OCI-LY1 (cell line): ENCODE data around the gene ARHGAP24.

Experiments
- H2AFZ ChIP-seq: fragments of 200-600 bp; sonication (generic), shearing (Covaris generic); 2 replicates; pipeline ENCODE4 v1.6.0; 2014; ENCODE audit warnings: antibody characterized with exemption, mild to moderate bottlenecking, low read length
- H3F3A ChIP-seq: fragments of 200-600 bp; sonication (generic), shearing (Covaris generic); 2 replicates; pipeline ENCODE4 v1.6.0; 2014; ENCODE audit warnings: mild to moderate bottlenecking, antibody characterized with exemption, low read length, moderate library complexity; ENCODE audit not compliant: insufficient read depth
- H3K27ac ChIP-seq: fragments of 200-600 bp; sonication (generic); 2 replicates; pipeline ENCODE4 v1.5.1; 2014; ENCODE audit warnings: low read length, mixed run types, mild to moderate bottlenecking, low read depth; ENCODE audit not compliant: poor library complexity, severe bottlenecking
- H3K27me3 ChIP-seq: fragments of 200-600 bp; sonication (generic); 2 replicates; pipeline ENCODE4 v1.6.0; 2014; ENCODE audit warnings: antibody characterized with exemption, mild to moderate bottlenecking, low read length, moderate library complexity; ENCODE audit not compliant: insufficient read depth
- H3K36me3 ChIP-seq: fragments of 200-600 bp; sonication (generic); 2 replicates; pipeline ENCODE4 v1.6.1; 2014; ENCODE audit warnings: mild to moderate bottlenecking, antibody characterized with exemption, low read length, moderate library complexity, mixed read lengths; ENCODE audit not compliant: insufficient read depth
- H3K4me1 ChIP-seq: fragments of 200-600 bp; sonication (generic); 2 replicates; pipeline ENCODE4 v1.5.1; 2014; ENCODE audit warnings: mild to moderate bottlenecking, low read length, moderate library complexity; ENCODE audit not compliant: insufficient read depth, severe bottlenecking
- H3K4me2 ChIP-seq: fragments of 200-600 bp; sonication (generic), shearing (Covaris generic); 2 replicates; pipeline ENCODE4 v1.6.1; 2014; ENCODE audit warnings: low read length
- H3K4me3 ChIP-seq: fragments of 200-600 bp; sonication (generic); 2 replicates; pipeline ENCODE4 v1.5.1; 2014; ENCODE audit warnings: low read length, low read depth, mild to moderate bottlenecking, mixed read lengths; ENCODE audit not compliant: poor library complexity, severe bottlenecking
- H3K79me2 ChIP-seq: fragments of 200-600 bp; shearing (Covaris generic); 2 replicates; pipeline ENCODE4 v1.6.1; 2016; ENCODE audit warnings: mixed run types, low read length, mixed read lengths; ENCODE audit not compliant: insufficient read depth
- H3K9ac ChIP-seq: fragments of 200-600 bp; sonication (generic), shearing (Covaris generic); 2 replicates; pipeline ENCODE4 v1.6.1; 2014; ENCODE audit warnings: mild to moderate bottlenecking, low read length, mixed read lengths
- H3K9me2 ChIP-seq: fragments of 200-600 bp; sonication (generic), shearing (Covaris generic); 2 replicates; pipeline ENCODE4 v1.6.1; 2014; ENCODE audit warnings: low read depth, mild to moderate bottlenecking, low read length, mixed read lengths
- H3K9me3 ChIP-seq: fragments of 200-600 bp; shearing (Covaris generic); 2 replicates; pipeline ENCODE4 v1.6.1; 2014; ENCODE audit warnings: low read length, mixed read lengths
- H4K20me1 ChIP-seq: fragments of 200-600 bp; sonication (generic), shearing (Covaris generic); 2 replicates; pipeline ENCODE4 v1.6.0; 2016; ENCODE audit warnings: mild to moderate bottlenecking, low read length; ENCODE audit not compliant: insufficient read depth
- EZH2 ChIP-seq: fragments of 200-600 bp; sonication (generic), shearing (Covaris generic); IDR thresholded peaks from 2 replicates; pipeline ENCODE4 v1.8.0; 2017; ENCODE audit warnings: borderline replicate concordance, mixed run types, mild to moderate bottlenecking, antibody characterized with exemption, low read length, moderate library complexity, mixed read lengths
- TF ChIP-seq, protein P1 (sequence below): fragments of 200-600 bp; sonication (generic), shearing (Covaris generic); IDR thresholded peaks from 2 replicates; pipeline ENCODE4 v1.5.1; 2017; ENCODE audit warnings: mild to moderate bottlenecking, antibody characterized with exemption, low read length, moderate library complexity, mixed read lengths

Gene ARHGAP24

DNA sequence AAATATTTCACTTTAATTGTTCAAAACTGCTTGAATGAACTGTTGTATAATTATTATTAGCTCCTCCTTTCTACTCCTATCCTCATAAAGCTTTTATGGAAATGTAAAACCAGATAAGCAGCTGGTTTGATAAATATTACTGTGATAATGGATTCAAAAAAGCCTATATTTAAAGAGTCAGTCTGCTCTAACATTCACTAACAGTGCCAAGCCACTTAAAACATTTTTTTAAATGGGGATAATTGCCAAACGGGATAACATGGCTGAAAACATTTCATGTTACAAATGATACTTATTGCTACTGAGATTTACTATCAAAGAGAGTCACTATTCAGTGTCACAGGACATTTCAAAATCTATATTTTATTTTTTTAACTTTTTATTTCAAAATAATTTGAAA lies 17.4 kb downstream of the ARHGAP24 start:
- Histone ChIP-seq H3K36me3 (peaks cover 29% of the 10 kb centered on the region), H3K4me1 (peaks cover 72% of the 10 kb centered on the region), H3K27me3 (no peaks in the 10 kb centered on the region), H3K4me3 (no peak overlapping the region), H3K27ac (peak overlapping the region; percentile 89), H3K9me3 (no peaks in the 10 kb centered on the region), H3K9ac (peak overlapping the region; percentile 5; the same call in 1 of the 2 replicates), H4K20me1 (no peaks in the 10 kb centered on the region), H3K79me2 (peaks cover 95% of the 10 kb centered on the region), H3K9me2 (no peaks in the 10 kb centered on the region), H3K4me2 (peak overlapping the region; percentile 22; the same call in 1 of the 2 replicates), H2AFZ (no peak overlapping the region), H3F3A (0 out of 2 replicates have a peak, but pooled peaks cover 7% of the 10 kb centered on the region)
- TF ChIP-seq EZH2 = no peak

DNA sequence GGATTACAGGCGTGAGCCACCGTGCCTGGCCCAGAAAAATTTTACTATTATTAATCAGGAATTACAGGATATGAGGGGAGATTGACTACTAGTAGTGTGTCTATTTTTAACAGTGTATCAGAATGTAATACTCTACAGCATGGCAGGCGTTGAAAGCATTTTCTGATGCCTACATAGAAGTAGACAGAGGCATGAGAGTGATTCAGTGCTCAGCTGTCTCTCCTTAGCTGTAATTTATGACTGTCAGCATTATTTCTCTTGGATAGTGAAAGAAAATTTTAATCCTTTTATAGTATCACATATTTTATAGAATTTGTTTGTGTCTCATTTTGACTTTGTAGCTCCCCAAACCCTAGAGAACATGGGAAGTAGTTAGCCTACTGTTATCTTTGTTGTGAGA lies 20.7 kb downstream of the ARHGAP24 start:
- Histone ChIP-seq H3K27me3 (no peaks in the 10 kb centered on the region), H4K20me1 (no peaks in the 10 kb centered on the region), H3K27ac (peak overlapping the region; percentile 87), H3K4me2 (peak overlapping the region; percentile 74), H3K9me3 (peaks cover 3% of the 10 kb centered on the region; the same call in 1 of the 2 replicates), H3F3A (0 out of 2 replicates have a peak, but pooled peaks cover 7% of the 10 kb centered on the region), H3K36me3 (peaks cover 37% of the 10 kb centered on the region), H2AFZ (no peak overlapping the region), H3K4me3 (peak overlapping the region; percentile 49), H3K79me2 (peaks cover 99% of the 10 kb centered on the region), H3K4me1 (peaks cover 72% of the 10 kb centered on the region), H3K9me2 (no peaks in the 10 kb centered on the region), H3K9ac (peak overlapping the region; percentile 64)
- TF ChIP-seq, protein P1, sequence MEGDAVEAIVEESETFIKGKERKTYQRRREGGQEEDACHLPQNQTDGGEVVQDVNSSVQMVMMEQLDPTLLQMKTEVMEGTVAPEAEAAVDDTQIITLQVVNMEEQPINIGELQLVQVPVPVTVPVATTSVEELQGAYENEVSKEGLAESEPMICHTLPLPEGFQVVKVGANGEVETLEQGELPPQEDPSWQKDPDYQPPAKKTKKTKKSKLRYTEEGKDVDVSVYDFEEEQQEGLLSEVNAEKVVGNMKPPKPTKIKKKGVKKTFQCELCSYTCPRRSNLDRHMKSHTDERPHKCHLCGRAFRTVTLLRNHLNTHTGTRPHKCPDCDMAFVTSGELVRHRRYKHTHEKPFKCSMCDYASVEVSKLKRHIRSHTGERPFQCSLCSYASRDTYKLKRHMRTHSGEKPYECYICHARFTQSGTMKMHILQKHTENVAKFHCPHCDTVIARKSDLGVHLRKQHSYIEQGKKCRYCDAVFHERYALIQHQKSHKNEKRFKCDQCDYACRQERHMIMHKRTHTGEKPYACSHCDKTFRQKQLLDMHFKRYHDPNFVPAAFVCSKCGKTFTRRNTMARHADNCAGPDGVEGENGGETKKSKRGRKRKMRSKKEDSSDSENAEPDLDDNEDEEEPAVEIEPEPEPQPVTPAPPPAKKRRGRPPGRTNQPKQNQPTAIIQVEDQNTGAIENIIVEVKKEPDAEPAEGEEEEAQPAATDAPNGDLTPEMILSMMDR = no peak
- TF ChIP-seq EZH2 = no peak

DNA sequence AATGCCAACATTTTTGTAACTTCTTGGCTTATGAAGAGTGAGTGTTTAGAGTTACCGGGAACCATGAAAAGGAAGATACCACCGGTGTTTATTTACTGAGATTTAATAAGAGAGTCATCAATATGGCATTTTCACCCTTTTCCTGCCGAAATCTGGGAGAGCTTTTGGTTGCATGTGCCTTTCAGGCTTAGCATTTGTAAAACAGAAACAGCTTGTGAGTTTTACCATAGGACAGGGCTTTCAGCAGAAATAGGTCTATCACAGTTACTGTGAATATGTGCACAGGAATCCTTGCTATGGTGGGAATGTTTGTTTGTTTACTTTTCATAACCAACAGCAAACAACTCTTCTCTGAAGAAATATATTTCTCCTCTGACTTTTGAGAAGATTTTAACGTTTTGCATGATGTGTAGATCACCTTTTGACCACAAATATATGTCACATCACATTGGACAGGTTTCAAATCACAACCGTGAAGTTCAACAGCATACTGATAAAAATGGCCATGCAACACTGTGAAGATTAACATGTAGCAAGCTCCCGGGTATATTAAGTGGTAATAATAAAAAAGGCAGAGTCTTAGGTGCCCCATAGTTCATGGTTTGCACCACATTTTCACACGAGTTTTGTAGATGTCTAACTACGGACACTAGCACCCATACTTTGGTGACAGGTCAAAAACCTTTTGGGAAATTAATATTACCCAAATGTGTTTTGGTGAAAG lies 21.3 kb downstream of the ARHGAP24 start:
- TF ChIP-seq, protein P1 = no peak
- H4K20me1 ChIP-seq = no peaks in the 10 kb centered on the region
- H3K4me2 ChIP-seq = peak overlapping the region; percentile 74
- H3K9me3 ChIP-seq = peaks cover 3% of the 10 kb centered on the region; the same call in 1 of the 2 replicates
- peak overlapping the region; percentile 49 for H3K4me3 ChIP-seq
- no peaks in the 10 kb centered on the region for H3K9me2 ChIP-seq
- 0 out of 2 replicates have a peak, but pooled peaks cover 7% of the 10 kb centered on the region for H3F3A ChIP-seq
- peak overlapping the region; percentile 87 for H3K27ac ChIP-seq
- H2AFZ ChIP-seq = no peak overlapping the region
- H3K9ac ChIP-seq = peak overlapping the region; percentile 64
- peaks cover 41% of the 10 kb centered on the region for H3K36me3 ChIP-seq
- H3K27me3 ChIP-seq = no peaks in the 10 kb centered on the region
- peaks cover 97% of the 10 kb centered on the region for H3K79me2 ChIP-seq
- H3K4me1 ChIP-seq = peaks cover 71% of the 10 kb centered on the region
